ENCODE results near the gene KANSL1L.

The KANSL1L gene

DNA sequence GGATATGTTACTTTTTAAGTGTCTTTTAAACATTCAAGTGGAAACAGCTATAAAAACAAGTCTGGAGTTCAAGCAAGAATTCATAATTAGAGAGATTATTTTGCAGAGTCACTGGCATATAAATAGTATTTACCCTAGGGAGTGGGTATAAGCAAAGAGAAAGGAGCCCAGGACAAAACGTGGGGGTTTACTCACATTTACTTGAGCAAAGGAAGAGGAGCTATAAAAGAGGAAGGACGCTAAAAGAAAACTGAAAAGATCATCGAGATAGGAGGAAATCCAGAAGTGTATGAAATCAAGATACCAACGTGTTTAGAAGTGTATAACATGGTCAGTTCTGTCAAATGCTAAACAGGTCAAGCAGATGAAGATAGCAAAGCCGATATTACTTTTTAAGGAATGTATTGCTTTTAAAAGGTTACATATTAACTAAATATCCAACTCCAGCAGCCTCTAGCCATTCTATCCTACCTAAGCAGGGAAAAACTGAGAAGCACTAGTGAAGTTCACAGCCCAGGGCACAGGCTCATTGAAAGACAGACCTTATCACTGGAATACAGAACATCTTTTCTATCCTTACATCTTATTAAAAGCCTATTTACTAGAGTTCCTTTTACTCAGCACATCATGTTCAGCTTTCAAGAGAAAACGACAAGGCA, 8.6 kb downstream of the KANSL1L start:
- TF ChIP-seq, protein P1, sequence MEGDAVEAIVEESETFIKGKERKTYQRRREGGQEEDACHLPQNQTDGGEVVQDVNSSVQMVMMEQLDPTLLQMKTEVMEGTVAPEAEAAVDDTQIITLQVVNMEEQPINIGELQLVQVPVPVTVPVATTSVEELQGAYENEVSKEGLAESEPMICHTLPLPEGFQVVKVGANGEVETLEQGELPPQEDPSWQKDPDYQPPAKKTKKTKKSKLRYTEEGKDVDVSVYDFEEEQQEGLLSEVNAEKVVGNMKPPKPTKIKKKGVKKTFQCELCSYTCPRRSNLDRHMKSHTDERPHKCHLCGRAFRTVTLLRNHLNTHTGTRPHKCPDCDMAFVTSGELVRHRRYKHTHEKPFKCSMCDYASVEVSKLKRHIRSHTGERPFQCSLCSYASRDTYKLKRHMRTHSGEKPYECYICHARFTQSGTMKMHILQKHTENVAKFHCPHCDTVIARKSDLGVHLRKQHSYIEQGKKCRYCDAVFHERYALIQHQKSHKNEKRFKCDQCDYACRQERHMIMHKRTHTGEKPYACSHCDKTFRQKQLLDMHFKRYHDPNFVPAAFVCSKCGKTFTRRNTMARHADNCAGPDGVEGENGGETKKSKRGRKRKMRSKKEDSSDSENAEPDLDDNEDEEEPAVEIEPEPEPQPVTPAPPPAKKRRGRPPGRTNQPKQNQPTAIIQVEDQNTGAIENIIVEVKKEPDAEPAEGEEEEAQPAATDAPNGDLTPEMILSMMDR (IDR thresholded peaks at IDR 0.05; ENCODE audit: insufficient read depth, missing control alignments) = no peak
- FAIRE-seq = no peak
- DNase-seq (ENCODE audit: insufficient read length, low spot score) = no peak

DNA sequence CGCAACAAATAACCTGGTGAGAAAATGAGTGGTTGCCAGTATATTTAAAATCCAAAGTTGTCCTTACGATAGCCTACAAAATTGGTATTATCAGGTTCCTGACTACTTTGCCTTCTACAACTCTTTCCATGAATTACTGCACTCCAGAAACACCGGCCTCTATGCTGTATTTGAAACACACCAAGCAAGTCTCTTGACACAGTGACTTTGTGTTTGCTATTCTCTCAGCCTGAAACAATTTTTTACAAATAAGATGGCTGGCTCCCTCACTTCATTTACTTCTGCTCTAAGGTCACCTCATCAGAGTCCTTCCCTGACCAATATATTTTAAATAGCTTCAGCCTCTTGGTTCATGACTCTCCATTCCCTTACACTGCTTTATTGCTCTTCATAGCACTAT, 12.2 kb downstream of the KANSL1L start:
- TF ChIP-seq, protein P1 (IDR thresholded peaks at IDR 0.05; ENCODE audit: insufficient read depth, missing control alignments) = no peak
- DNase-seq (ENCODE audit: insufficient read length, low spot score) (no peak), FAIRE-seq (no peak)

DNA sequence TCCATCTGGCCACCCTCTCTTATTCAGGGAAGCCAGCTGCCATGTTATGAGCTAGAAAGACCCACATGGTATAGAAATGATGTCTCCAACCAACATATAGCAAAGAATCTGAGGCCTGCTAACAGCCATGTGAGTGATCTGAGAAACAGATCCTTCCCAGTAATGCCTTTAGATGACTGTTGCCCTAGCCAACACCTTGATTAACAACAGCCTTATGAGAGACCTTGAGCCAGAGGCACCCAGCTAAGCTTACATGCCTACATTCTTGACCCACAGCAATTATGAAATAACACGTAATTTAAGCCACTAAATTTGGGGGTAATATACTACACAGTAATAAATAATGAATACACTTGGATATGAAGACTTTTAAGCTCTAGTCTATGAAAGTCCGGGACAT, 13.0 kb downstream of the KANSL1L start:
- TF ChIP-seq, protein P1 (IDR thresholded peaks at IDR 0.05; ENCODE audit: insufficient read depth, missing control alignments) = no peak
- FAIRE-seq (peak; percentile 56), DNase-seq (ENCODE audit: insufficient read length, low spot score) (no peak)

DNA sequence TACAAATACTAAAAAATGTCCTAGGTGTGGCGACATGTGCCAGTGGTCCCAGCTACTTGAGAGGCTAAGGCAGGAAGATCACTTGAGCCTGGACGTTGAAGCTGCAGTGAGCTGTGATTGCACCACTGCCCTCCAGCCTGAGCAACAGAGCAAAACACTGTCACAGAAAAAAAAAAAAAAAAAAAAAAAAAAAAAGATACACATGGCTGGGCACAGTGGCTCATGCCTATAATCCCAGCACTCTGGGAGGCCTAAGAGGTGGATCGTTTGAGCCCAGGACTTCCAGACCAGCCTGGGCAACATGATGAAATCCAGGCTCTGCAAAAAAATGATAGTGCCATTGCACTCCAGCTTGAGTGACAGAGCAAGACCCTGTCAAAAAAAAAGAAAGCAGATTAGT, 13.7 kb downstream of the KANSL1L start:
- TF ChIP-seq, protein P1 (IDR thresholded peaks at IDR 0.05; ENCODE audit: insufficient read depth, missing control alignments) = no peak
- DNase-seq (ENCODE audit: insufficient read length, low spot score) (no peak), FAIRE-seq (no peak)

DNA sequence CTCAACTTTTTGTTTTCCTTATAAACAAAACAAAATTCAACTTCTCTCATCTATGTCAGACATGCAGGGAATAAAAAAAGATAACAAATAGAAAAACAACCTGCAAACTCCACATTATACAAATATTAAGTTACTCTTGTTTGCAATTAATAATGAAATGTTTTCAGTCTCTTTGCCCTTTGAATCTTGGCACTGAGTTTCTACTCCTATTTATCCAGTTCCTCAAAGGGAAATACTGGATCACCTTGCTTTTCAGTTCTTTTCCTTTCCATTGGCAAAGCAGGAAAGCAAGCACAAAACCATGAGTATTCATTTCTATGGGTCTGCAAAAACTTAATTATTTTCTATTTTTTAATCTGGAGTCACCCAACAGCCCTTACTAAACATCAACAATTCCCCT, 23.6 kb downstream of the KANSL1L start:
- FAIRE-seq (no peak), DNase-seq (ENCODE audit: insufficient read length, low spot score) (no peak)
- TF ChIP-seq, protein P1 (IDR thresholded peaks at IDR 0.05; ENCODE audit: insufficient read depth, missing control alignments) = no peak

DNA sequence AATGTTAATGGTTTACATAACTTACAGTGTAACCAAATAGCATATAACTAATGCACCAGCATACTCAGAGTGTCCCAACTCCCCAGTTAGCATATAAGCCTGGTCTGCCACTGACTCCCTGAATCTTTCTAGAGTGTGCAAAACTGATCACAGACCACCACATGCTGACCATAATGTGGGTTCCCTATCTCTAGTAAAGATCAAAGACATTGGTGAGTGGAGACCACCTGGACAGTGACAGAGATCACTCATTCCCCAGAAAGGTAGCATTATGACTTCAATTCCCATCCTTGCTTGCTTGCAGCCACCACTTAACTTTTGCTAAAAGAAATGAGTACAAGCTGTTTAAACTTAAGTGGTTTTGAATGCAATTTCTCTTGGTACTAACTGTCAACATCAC, 39.0 kb downstream of the KANSL1L start:
- no peak for FAIRE-seq
- TF ChIP-seq, protein P1 (IDR thresholded peaks at IDR 0.05; ENCODE audit: insufficient read depth, missing control alignments) = no peak

DNA sequence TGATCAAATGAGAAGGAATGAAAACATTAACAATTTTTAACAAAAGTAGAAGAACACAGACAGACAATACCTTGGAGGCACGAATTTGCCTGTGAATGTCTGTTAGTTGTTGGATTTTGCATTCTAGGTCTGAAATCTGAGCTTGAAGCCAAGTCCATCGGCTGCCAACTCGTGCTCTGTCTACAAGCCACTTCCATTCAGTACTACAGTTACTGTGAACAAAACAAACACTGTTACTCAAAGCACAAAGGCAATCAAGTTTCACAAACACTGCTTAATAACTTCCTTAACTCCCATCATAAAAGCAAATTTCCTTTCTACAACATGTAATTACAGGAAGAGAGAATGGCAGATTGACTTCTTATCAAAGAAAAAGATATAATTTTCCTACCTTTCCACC, 42.2 kb downstream of the KANSL1L start:
- TF ChIP-seq, protein P1 (IDR thresholded peaks at IDR 0.05; ENCODE audit: insufficient read depth, missing control alignments) = no peak
- DNase-seq (ENCODE audit: insufficient read length, low spot score) (no peak), FAIRE-seq (no peak)

More for the DNA sequence above, 39.0 kb downstream of the KANSL1L start:
- no peak for DNase-seq (ENCODE audit: insufficient read length, low spot score)
